K562 (cell line): ENCODE data around the gene AK4. TPM values are rescaled to one million over a fixed set of nuclear protein-coding genes. Genes with fewer than 3 reads are reported as not detected.

Experiments used
- ATAC-seq: fragments of 200-7000 bp; cut with Tn5 transposase; 3 replicates; pipeline ENCODE4 v1.9.1; 2020; ENCODE audit warnings: moderate library complexity
- BruUV-seq: library from RNA; stranded (reverse); fragments of 400-500 nt; replicated peaks from 2 replicates; lab custom pipeline; 2021; lab: Mats Ljungman, UMichigan
- CTCF ChIA-PET: fragments of 300-600 bp; formaldehyde crosslinking; extraction: SDS; loops from one replicate; lab custom pipeline; 2021; ENCODE audit warnings: low intra/inter-chr PET ratio; lab: Yijun Ruan, JAX
- POLR2A ChIA-PET: fragments of 300-600, 350-650 bp; sonication (Branson Sonifier 250); formaldehyde crosslinking; extraction: SDS; loops from one replicate; lab custom pipeline; 2021; ENCODE audit warnings: antibody characterized with exemption, inconsistent platforms; lab: Yijun Ruan, JAX
- DNase-seq, 4 experiments: peaks; one replicate each; pipeline versions ENCODE4 v3.0.0 to v3.0.0-alpha.2; 2011 to 2018; ENCODE audit warnings: low spot score in 3 of 4, mixed read lengths in 3 of 4; ENCODE audit errors: extremely low read depth in 1 of 4
- FAIRE-seq: peaks from 2 replicates; lab custom pipeline; 2011; peaks lifted over from hg19 to GRCh38; lab: Jason Lieb, UNC
- H2AFZ ChIP-seq: 2 replicates; pipeline ENCODE4 v1.6.0; 2011; ENCODE audit warnings: low read depth, low read length, control low read depth, inconsistent platforms
- H3K27ac ChIP-seq: fragments of 200-600 bp; 3 replicates; pipeline ENCODE4 v1.8.0; 2011; ENCODE audit warnings: low read depth, mild to moderate bottlenecking, control low read depth, inconsistent platforms, low read length, moderate library complexity, mixed read lengths; ENCODE audit errors: extremely low read depth
- H3K27me3 ChIP-seq, 2 experiments: fragments of 300-600 bp in 1 of 2; 2 replicates in 1 of 2; 3 replicates in 1 of 2; pipeline versions ENCODE4 v1.6.0 to v1.8.0; 2011; ENCODE audit warnings: inconsistent platforms in 2 of 2, low read length in 2 of 2, mild to moderate bottlenecking in 1 of 2, mixed read lengths in 1 of 2, moderate library complexity in 1 of 2; ENCODE audit not compliant: control insufficient read depth in 2 of 2, insufficient read depth in 2 of 2
- H3K36me3 ChIP-seq: fragments of 300-600 bp; 3 replicates; pipeline ENCODE4 v1.8.0; 2011; ENCODE audit warnings: mild to moderate bottlenecking, low read length, inconsistent platforms; ENCODE audit not compliant: control insufficient read depth, insufficient read depth
- H3K4me1 ChIP-seq, 2 experiments: fragments of 200-600 bp in 1 of 2; replicated peaks in 1 of 2; 2 replicates in 1 of 2; 3 replicates in 1 of 2; pipeline versions ENCODE4 v1.5.1 to v1.8.0; 2011; ENCODE audit warnings: inconsistent platforms in 2 of 2, low read length in 2 of 2, mild to moderate bottlenecking in 1 of 2, mixed read lengths in 1 of 2, moderate library complexity in 1 of 2; ENCODE audit not compliant: control insufficient read depth in 2 of 2, insufficient read depth in 2 of 2
- H3K4me2 ChIP-seq: 2 replicates; pipeline ENCODE4 v1.6.1; 2011; ENCODE audit warnings: low read length, control low read depth, inconsistent platforms, mixed read lengths; ENCODE audit not compliant: insufficient read depth
- H3K4me3 ChIP-seq: fragments of 200-600 bp; sonication (generic), shearing (Covaris generic); 2 replicates; pipeline ENCODE4 v1.5.1; 2016; ENCODE audit warnings: control low read depth, inconsistent platforms
- H3K79me2 ChIP-seq: fragments of 200-600 bp; 3 replicates; pipeline ENCODE4 v1.8.0; 2011; ENCODE audit warnings: low read length, inconsistent platforms; ENCODE audit not compliant: control insufficient read depth, insufficient read depth
- H3K9ac ChIP-seq, 2 experiments: 2 replicates each; pipeline versions ENCODE4 v1.6.0 to v1.6.1; 2011; ENCODE audit warnings: low read depth in 2 of 2, low read length in 2 of 2, control low read depth in 1 of 2, inconsistent platforms in 1 of 2, mild to moderate bottlenecking in 1 of 2, mixed read lengths in 1 of 2; ENCODE audit not compliant: insufficient read depth in 1 of 2
- H3K9me1 ChIP-seq: one replicate; pipeline ENCODE4 v1.6.0; 2011; ENCODE audit warnings: inconsistent platforms, mild to moderate bottlenecking, low read length, moderate library complexity; ENCODE audit not compliant: control insufficient read depth, insufficient read depth
- H3K9me3 ChIP-seq: replicated peaks from 2 replicates; pipeline ENCODE4 v1.5.1; 2011; ENCODE audit warnings: low read depth, low read length, inconsistent platforms; ENCODE audit not compliant: control insufficient read depth, insufficient read depth
- H4K20me1 ChIP-seq: replicated peaks from 2 replicates; pipeline ENCODE4 v1.6.1; 2011; ENCODE audit warnings: low read length, inconsistent platforms, mixed read lengths; ENCODE audit not compliant: control insufficient read depth, insufficient read depth
- MAFK ChIP-seq: IDR thresholded peaks from 2 replicates; pipeline ENCODE4 v1.6.1; 2011; ENCODE audit warnings: low read length, improper control_type of control experiment
- TCF3 ChIP-seq: sonication (generic); formaldehyde crosslinking; IDR thresholded peaks from 2 replicates; pipeline ENCODE4 v1.4.0; 2020; ENCODE audit warnings: mild to moderate bottlenecking, missing genetic modification reagents
- TRIM28 ChIP-seq: fragments of 450-650 bp; IDR thresholded peaks from 2 replicates; pipeline ENCODE4 v1.6.1; 2017
- ZNF239 ChIP-seq: fragments of 250-450 bp; sonication (Bioruptor Pico); IDR thresholded peaks from 2 replicates; pipeline ENCODE4 v1.4.0; 2020; ENCODE audit warnings: mild to moderate bottlenecking
- ZNF431 ChIP-seq: sonication (generic); formaldehyde crosslinking; IDR thresholded peaks from 2 replicates; pipeline ENCODE4 v1.8.0; 2022; ENCODE audit warnings: mild to moderate bottlenecking, missing genetic modification reagents
- WGBS: fragments of 100-300 bp; shearing (Covaris generic); methylation state at CpG from one replicate; pipeline ENCODE4 v1.1.6; 2016; ENCODE audit warnings: low coverage, mixed read lengths; ENCODE audit not compliant: insufficient coverage; ENCODE audit errors: missing lambda C conversion rate; 5-methylcytosine and 5-hydroxymethylcytosine counted together
- in situ Hi-C: fragments of 300-500 bp; cut with MboI; formaldehyde crosslinking; loops from 4 replicates; pipeline ENCODE4 v1.15.0; 2018; ENCODE audit warnings: inconsistent platforms, mixed read lengths
- intact Hi-C: fragments of 100-400 bp; cut with micrococcal nuclease; formaldehyde crosslinking; loops from 2 replicates; pipeline ENCODE4 v1.14.2; 2022
- polyA plus RNA-seq, 8 experiments: library from polyadenylated mRNA; depleted of rRNA in 4 of 8; stranded (reverse) in 5 of 8; unstranded in 3 of 8; fragments of >200 nt; fragmentation: Nextera tagmentation in 2 of 8; fragmentation: Illumina TruSeq in 1 of 8; extraction: Ambion mirVana in 2 of 8; extraction: Trizol in 1 of 8; gene quantifications; 2 replicates each; pipeline versions ENCODE4 v1.2.1 to v1.2.3, GENCODE V29; 2011 to 2014; ENCODE audit warnings: inconsistent platforms in 1 of 8, missing spikeins in 1 of 8
- total RNA-seq, 7 experiments: library from RNA; depleted of rRNA in 6 of 7; stranded (reverse); fragments of >200 nt in 6 of 7; fragmentation: Illumina TruSeq in 2 of 7; extraction: Trizol in 2 of 7; gene quantifications; 2 replicates each; pipeline versions ENCODE4 v1.2.1 to v1.2.3, GENCODE V29; 2011 to 2021; ENCODE audit warnings: low replicate concordance in 1 of 7
- TF ChIP-seq, protein P1 (sequence below): sonication (generic); formaldehyde crosslinking; IDR thresholded peaks from 2 replicates; pipeline ENCODE4 v1.4.0; 2020; ENCODE audit warnings: mild to moderate bottlenecking, missing genetic modification reagents
- TF ChIP-seq, protein P2 (sequence below): fragments of 250-450 bp; sonication (Bioruptor Pico); IDR thresholded peaks from 2 replicates; pipeline ENCODE4 v1.8.0; 2021; ENCODE audit warnings: borderline replicate concordance, mild to moderate bottlenecking, moderate library complexity; ENCODE audit not compliant: poor library complexity, severe bottlenecking
- TF ChIP-seq, protein P3 (sequence below): fragments of 250-450 bp; sonication (Bioruptor Pico); IDR thresholded peaks from 2 replicates; pipeline ENCODE4 v1.9.0; 2021; ENCODE audit warnings: mild to moderate bottlenecking
- TF ChIP-seq, protein P4 (sequence below): sonication (generic); formaldehyde crosslinking; IDR thresholded peaks from 2 replicates; pipeline ENCODE4 v1.8.1; 2023; ENCODE audit warnings: mild to moderate bottlenecking, missing genetic modification reagents

Gene AK4
- total and polyA plus RNA-seq, 9 of the 15 experiments (the other 6 are each of a cell fraction or from before 2014, with no cell fraction given) = 10.4 to 96.6 (median 21.5) TPM

DNA sequence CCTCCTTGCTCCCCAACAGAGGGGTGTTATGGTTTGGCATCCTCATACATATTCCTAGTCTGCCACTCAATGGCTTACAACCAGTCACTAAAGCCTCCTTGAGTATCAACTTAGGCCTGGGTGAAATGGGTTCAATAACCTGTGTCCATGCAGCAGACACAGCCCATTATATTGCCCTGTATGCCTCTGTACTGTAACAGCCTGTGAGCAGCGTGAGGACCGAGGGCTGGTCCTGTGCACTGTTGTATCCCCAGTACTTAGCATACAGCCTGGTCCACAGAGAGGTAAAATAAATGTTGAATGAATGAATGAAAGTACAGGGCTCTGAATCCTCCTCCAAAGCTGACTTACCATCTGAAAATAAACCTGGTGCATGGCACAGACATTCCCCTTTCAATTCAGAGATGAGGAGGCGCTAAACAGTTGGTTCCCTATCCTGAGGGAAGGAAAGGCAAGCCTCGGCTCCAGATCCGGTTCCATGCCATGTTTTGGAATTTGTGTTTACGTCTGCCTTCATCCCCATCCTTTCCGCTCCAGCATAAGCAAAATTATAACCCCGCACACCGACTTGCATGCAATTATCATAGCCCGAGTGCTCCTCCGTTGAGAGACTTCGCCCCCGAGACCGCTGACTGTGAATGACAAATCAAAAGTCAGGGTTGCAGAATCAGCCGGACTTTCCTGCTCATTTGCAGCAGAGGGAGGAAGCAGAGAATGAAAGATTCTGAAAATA lies 116.4 kb downstream of the AK4 start:
- 0 out of 2 replicates have a peak, but pooled peaks cover 11% of the 10 kb centered on the region for H4K20me1 ChIP-seq
- intact Hi-C loops = no loop called here
- H3K4me3 ChIP-seq = no peak overlapping the region
- no peaks in the 10 kb centered on the region for H3K27me3 ChIP-seq
- H3K27ac ChIP-seq = no peak overlapping the region
- H3K9me3 ChIP-seq = no peaks in the 10 kb centered on the region
- no peak overlapping the region for H3K9ac ChIP-seq
- H3K9me1 ChIP-seq = no peaks in the 10 kb centered on the region
- no peak overlapping the region for H3K4me2 ChIP-seq
- in situ Hi-C loops = no loop called here
- DNase-seq (no peak), ATAC-seq (no peak), FAIRE-seq (no peak)
- no peak overlapping the region for H2AFZ ChIP-seq
- 90% methylated on average over 15 of the region's 15 CpGs for WGBS
- ChIA-PET CTCF (no interaction called here), POLR2A (no interaction called here)
- peaks cover 11 to 25% of the 10 kb centered on the region in 2 experiments; a peak in 4 of 5 replicates for H3K4me1 ChIP-seq
- TF ChIP-seq TCF3 (CRISPR knock-in tag) = no peak
- TF ChIP-seq ZNF239 (CRISPR knock-in tag) = no peak
- TF ChIP-seq, protein P1, sequence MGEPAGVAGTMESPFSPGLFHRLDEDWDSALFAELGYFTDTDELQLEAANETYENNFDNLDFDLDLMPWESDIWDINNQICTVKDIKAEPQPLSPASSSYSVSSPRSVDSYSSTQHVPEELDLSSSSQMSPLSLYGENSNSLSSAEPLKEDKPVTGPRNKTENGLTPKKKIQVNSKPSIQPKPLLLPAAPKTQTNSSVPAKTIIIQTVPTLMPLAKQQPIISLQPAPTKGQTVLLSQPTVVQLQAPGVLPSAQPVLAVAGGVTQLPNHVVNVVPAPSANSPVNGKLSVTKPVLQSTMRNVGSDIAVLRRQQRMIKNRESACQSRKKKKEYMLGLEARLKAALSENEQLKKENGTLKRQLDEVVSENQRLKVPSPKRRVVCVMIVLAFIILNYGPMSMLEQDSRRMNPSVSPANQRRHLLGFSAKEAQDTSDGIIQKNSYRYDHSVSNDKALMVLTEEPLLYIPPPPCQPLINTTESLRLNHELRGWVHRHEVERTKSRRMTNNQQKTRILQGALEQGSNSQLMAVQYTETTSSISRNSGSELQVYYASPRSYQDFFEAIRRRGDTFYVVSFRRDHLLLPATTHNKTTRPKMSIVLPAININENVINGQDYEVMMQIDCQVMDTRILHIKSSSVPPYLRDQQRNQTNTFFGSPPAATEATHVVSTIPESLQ (CRISPR knock-in tag) = no peak
- no peak for TF ChIP-seq MAFK
- TF ChIP-seq, protein P2, sequence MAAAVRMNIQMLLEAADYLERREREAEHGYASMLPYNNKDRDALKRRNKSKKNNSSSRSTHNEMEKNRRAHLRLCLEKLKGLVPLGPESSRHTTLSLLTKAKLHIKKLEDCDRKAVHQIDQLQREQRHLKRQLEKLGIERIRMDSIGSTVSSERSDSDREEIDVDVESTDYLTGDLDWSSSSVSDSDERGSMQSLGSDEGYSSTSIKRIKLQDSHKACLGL = no peak
- TF ChIP-seq ZNF431 (CRISPR knock-in tag) = no peak
- TF ChIP-seq TRIM28 = no peak
- TF ChIP-seq, protein P3, sequence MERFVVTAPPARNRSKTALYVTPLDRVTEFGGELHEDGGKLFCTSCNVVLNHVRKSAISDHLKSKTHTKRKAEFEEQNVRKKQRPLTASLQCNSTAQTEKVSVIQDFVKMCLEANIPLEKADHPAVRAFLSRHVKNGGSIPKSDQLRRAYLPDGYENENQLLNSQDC (CRISPR knock-in tag) = no peak
- TF ChIP-seq, protein P4, sequence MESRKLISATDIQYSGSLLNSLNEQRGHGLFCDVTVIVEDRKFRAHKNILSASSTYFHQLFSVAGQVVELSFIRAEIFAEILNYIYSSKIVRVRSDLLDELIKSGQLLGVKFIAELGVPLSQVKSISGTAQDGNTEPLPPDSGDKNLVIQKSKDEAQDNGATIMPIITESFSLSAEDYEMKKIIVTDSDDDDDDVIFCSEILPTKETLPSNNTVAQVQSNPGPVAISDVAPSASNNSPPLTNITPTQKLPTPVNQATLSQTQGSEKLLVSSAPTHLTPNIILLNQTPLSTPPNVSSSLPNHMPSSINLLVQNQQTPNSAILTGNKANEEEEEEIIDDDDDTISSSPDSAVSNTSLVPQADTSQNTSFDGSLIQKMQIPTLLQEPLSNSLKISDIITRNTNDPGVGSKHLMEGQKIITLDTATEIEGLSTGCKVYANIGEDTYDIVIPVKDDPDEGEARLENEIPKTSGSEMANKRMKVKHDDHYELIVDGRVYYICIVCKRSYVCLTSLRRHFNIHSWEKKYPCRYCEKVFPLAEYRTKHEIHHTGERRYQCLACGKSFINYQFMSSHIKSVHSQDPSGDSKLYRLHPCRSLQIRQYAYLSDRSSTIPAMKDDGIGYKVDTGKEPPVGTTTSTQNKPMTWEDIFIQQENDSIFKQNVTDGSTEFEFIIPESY (CRISPR knock-in tag) = peak; percentile 86
- BruUV-seq = no TSS peak
- peaks cover 99% of the 10 kb centered on the region for H3K79me2 ChIP-seq
- peaks cover 51% of the 10 kb centered on the region for H3K36me3 ChIP-seq
